Kidney (tissue), 14 donors: ENCODE data around the gene FOXRED1. TPM values are rescaled to one million over a fixed set of nuclear protein-coding genes. Genes with fewer than 3 reads are reported as not detected.

Experiments
- DNase-seq, 5 donors: peaks; one replicate each; pipeline ENCODE4 v3.0.0-alpha.2; 2013 to 2020
- FAIRE-seq: peaks from 2 replicates; lab custom pipeline; 2012; peaks lifted over from hg19 to GRCh38; lab: Jason Lieb, UNC
- H3K27ac ChIP-seq, 2 donors: one replicate each; pipeline ENCODE4 v1.7.0; 2013; ENCODE audit warnings: low read depth in 2 of 2, low read length in 2 of 2, inconsistent platforms in 1 of 2
- H3K27me3 ChIP-seq: one replicate; pipeline ENCODE4 v1.7.1; 2013; ENCODE audit warnings: low read length, inconsistent platforms; ENCODE audit not compliant: control insufficient read depth, insufficient read depth
- H3K36me3 ChIP-seq, 3 donors: one replicate each; pipeline versions ENCODE4 v1.7.0 to v1.7.1; 2013; ENCODE audit warnings: low read length in 3 of 3, control low read depth in 1 of 3, inconsistent platforms in 1 of 3; ENCODE audit not compliant: insufficient read depth in 3 of 3, control insufficient read depth in 2 of 3
- H3K4me1 ChIP-seq, 3 donors: one replicate each; pipeline versions ENCODE4 v1.7.0 to v1.7.1; 2013; ENCODE audit warnings: low read length in 3 of 3, inconsistent platforms in 1 of 3, low read depth in 1 of 3; ENCODE audit not compliant: control insufficient read depth in 2 of 3, insufficient read depth in 2 of 3
- H3K4me3 ChIP-seq, 3 donors: one replicate each; pipeline versions ENCODE4 v1.7.0 to v1.8.1; 2013; ENCODE audit warnings: low read length in 3 of 3, control low read depth in 1 of 3, inconsistent platforms in 1 of 3
- H3K9ac ChIP-seq, 3 donors: one replicate each; pipeline versions ENCODE4 v1.7.0 to v1.7.1; 2013; ENCODE audit warnings: low read length in 3 of 3, control low read depth in 1 of 3, inconsistent platforms in 1 of 3
- H3K9me3 ChIP-seq, 3 donors: one replicate each; pipeline versions ENCODE4 v1.7.0 to v1.7.1; 2013; ENCODE audit warnings: low read length in 3 of 3, control low read depth in 1 of 3, inconsistent platforms in 1 of 3; ENCODE audit not compliant: control insufficient read depth in 2 of 3, insufficient read depth in 1 of 3
- intact Hi-C: fragments of 100-400 bp; cut with DNase I; formaldehyde crosslinking; loops from one replicate; pipeline ENCODE4 v1.11.1; 2022
- polyA plus RNA-seq: library from polyadenylated mRNA; stranded (reverse); fragments of 350-450 nt; fragmentation: Illumina TruSeq; extraction: RNeasy Lipid Tissue Mini Kit (QIAGEN cat#74804); gene quantifications from one replicate; pipeline ENCODE4 v1.2.3, GENCODE V29; 2014; ENCODE audit warnings: low read depth, low replicate concordance; ENCODE audit not compliant: insufficient read depth
- total RNA-seq: library from RNA; stranded (reverse); fragmentation: NEBNext Ultra II Directional; extraction: Animal tissue kit (Norgen Biotek cat#: 25700); gene quantifications from one replicate; pipeline ENCODE4 v1.2.1, GENCODE V29; 2021
- TF ChIP-seq, protein P1 (sequence below): IDR thresholded peaks from 3 replicates; pipeline ENCODE4 v1.5.1; 2012; ENCODE audit warnings: mild to moderate bottlenecking, moderate library complexity, borderline replicate concordance; ENCODE audit not compliant: insufficient read depth; ENCODE audit errors: extremely low read depth
- donor health status: control.
- donor health status: control.
- donor health status: control.
- donor health status: control.
- donor health status: control.
- donor health status: DM: yes; HTN: yes; CAD: no.
- donor health status: Normal renal cell carcinoma (clear cell type).

FOXRED1 gene
- total and polyA plus RNA-seq, 2 donors from 2014 or later, result 21.5 to 37.1 TPM

DNA sequence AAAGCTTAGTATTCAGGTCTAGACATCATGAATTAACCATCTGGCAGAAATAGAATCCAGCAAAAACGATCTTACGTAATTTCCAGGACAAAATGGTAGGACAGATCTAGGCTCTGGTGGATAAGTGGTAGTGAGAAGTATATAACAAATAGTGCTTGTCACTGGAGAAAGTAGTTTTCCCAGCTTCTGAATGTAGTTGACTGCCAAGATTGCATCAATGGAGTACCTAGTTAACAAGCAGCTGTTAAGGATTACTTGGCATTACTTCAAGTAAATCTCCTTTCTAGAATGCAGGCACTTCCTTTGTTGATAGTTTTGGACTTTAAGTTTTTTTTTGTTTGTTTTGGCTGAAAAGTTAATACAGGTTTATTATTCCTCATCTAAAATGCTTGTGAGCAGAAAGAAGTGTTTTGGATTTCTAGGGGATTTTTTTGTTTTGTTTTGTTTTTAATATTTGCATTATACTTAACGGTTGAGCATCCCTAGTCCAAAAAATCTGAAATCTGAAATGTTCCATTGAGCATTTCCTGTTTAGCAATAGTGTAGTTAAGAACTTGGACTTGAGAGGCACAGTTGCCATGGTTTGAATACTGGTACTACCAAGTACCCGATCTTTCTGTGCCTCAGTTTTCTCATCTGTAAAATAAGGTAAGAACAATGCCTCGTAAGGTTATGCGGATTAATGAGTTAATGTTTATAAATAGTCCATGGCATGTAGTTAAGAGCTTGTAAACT, 37.1 kb upstream of the FOXRED1 start:
- FAIRE-seq (peak; percentile 86), DNase-seq (peak in 2 of 5 donors; percentile 11 to 47)
- Histone ChIP-seq H3K9me3 (no peaks in the 10 kb centered on the region), H3K9ac (no peak overlapping the region), H3K36me3 (peaks cover 0 to 7% (median 4%) of the 10 kb centered on the region in 3 donors), H3K4me1 (peaks cover 0 to 12% (median 3%) of the 10 kb centered on the region in 3 donors), H3K27me3 (no peaks in the 10 kb centered on the region), H3K27ac (no peak overlapping the region), H3K4me3 (no peak overlapping the region)
- TF ChIP-seq, protein P1, sequence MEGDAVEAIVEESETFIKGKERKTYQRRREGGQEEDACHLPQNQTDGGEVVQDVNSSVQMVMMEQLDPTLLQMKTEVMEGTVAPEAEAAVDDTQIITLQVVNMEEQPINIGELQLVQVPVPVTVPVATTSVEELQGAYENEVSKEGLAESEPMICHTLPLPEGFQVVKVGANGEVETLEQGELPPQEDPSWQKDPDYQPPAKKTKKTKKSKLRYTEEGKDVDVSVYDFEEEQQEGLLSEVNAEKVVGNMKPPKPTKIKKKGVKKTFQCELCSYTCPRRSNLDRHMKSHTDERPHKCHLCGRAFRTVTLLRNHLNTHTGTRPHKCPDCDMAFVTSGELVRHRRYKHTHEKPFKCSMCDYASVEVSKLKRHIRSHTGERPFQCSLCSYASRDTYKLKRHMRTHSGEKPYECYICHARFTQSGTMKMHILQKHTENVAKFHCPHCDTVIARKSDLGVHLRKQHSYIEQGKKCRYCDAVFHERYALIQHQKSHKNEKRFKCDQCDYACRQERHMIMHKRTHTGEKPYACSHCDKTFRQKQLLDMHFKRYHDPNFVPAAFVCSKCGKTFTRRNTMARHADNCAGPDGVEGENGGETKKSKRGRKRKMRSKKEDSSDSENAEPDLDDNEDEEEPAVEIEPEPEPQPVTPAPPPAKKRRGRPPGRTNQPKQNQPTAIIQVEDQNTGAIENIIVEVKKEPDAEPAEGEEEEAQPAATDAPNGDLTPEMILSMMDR, result no peak
- intact Hi-C loops, result no loop called here

DNA sequence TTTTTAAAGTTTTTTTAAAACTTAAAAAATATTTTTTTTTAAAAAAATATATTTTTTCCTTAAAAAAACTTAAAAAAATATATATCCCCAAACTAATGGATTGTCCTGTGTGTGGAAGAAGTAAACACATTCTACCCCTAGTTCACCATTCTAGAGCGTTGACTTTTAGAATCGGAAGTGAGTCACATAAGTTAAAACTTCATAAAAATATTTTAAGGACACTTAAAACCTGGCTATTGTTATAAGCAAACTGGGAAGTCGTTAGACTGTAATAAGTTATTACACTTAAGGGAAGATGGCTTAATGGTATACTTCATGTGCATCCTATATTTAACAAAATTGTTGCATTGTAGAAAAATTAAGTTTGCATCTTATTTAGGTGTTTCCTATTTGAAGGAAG, 36.3 kb upstream of the FOXRED1 start:
- Histone ChIP-seq H3K27ac (no peak overlapping the region), H3K9ac (no peak overlapping the region), H3K4me3 (no peak overlapping the region), H3K4me1 (peaks cover 0 to 12% (median 3%) of the 10 kb centered on the region in 3 donors), H3K36me3 (peaks cover 0 to 7% (median 4%) of the 10 kb centered on the region in 3 donors), H3K9me3 (no peaks in the 10 kb centered on the region), H3K27me3 (no peaks in the 10 kb centered on the region)
- TF ChIP-seq, protein P1, result no peak
- intact Hi-C loops, result no loop called here
- FAIRE-seq, result peak; percentile 80
- no peak for DNase-seq

DNA sequence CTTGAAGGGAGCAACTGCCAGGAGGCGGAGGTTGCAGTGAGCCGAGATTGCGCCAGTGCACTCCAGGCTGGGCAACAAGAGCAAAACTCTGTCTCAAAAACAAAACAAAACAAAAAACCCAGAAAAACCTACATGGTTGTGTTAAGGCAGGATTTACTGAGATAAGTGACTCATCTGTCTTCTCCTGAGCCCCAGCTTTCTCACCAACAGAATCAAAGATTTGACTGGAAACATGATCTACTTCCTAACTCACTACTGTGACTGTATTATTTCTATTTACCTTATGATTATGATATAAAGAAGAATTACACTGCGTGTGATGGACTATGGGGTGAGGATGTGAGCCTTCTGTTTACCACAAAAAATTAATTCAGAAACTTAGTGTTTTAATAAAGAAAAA, 35.6 kb upstream of the FOXRED1 start:
- no peaks in the 10 kb centered on the region for H3K9me3 ChIP-seq
- H3K4me1 ChIP-seq, result peaks cover 0 to 12% (median 3%) of the 10 kb centered on the region in 3 donors
- TF ChIP-seq, protein P1, result no peak
- no peak overlapping the region for H3K9ac ChIP-seq
- H3K27me3 ChIP-seq, result no peaks in the 10 kb centered on the region
- no peak overlapping the region for H3K27ac ChIP-seq
- FAIRE-seq (no peak), DNase-seq (no peak)
- no peak overlapping the region for H3K4me3 ChIP-seq
- intact Hi-C loops, result no loop called here
- peaks cover 0 to 7% (median 4%) of the 10 kb centered on the region in 3 donors for H3K36me3 ChIP-seq
